ENCODE data around the gene GRIK5.

Gene GRIK5

GRCh38 chr19:42065511-42065910, 4.5 kb downstream of the GRIK5 start:
- DNase-seq (ENCODE audit: low read depth) = no peak
- H3K4me3 ChIP-seq (ENCODE audit: low read depth, low read length) = no peak overlapping the region
- no peak for TF ChIP-seq MAX (IDR thresholded peaks at IDR 0.05; ENCODE audit: low read depth, low read length)
- TF ChIP-seq POLR2A (IDR thresholded peaks at IDR 0.05; ENCODE audit: extremely low read depth, insufficient read length) = no peak
- no peak for TF ChIP-seq CTCF (IDR thresholded peaks at IDR 0.05; ENCODE audit: low read depth, low read length)
- no peak for TF ChIP-seq MYC (IDR thresholded peaks at IDR 0.05; ENCODE audit: low read depth, low read length)

GRCh38 chr19:42065051-42065450, 5.0 kb downstream of the GRIK5 start:
- TF ChIP-seq MAX (IDR thresholded peaks at IDR 0.05; ENCODE audit: low read depth, low read length) (no peak), CTCF (IDR thresholded peaks at IDR 0.05; ENCODE audit: low read depth, low read length) (no peak), POLR2A (IDR thresholded peaks at IDR 0.05; ENCODE audit: extremely low read depth, insufficient read length) (no peak), MYC (IDR thresholded peaks at IDR 0.05; ENCODE audit: low read depth, low read length) (no peak)
- DNase-seq (ENCODE audit: low read depth) = no peak
- H3K4me3 ChIP-seq (ENCODE audit: low read depth, low read length) = no peak overlapping the region

GRCh38 chr19:42064432-42064831, 5.6 kb downstream of the GRIK5 start:
- DNase-seq (ENCODE audit: low read depth) = no peak
- no peak for TF ChIP-seq CTCF (IDR thresholded peaks at IDR 0.05; ENCODE audit: low read depth, low read length)
- TF ChIP-seq MAX (IDR thresholded peaks at IDR 0.05; ENCODE audit: low read depth, low read length) = no peak
- TF ChIP-seq POLR2A (IDR thresholded peaks at IDR 0.05; ENCODE audit: extremely low read depth, insufficient read length) = no peak
- TF ChIP-seq MYC (IDR thresholded peaks at IDR 0.05; ENCODE audit: low read depth, low read length) = no peak

GRCh38 chr19:42062381-42062780, 7.6 kb downstream of the GRIK5 start:
- TF ChIP-seq MAX (IDR thresholded peaks at IDR 0.05; ENCODE audit: low read depth, low read length) = no peak
- no peak for TF ChIP-seq MYC (IDR thresholded peaks at IDR 0.05; ENCODE audit: low read depth, low read length)
- no peak for TF ChIP-seq CTCF (IDR thresholded peaks at IDR 0.05; ENCODE audit: low read depth, low read length)
- TF ChIP-seq POLR2A (IDR thresholded peaks at IDR 0.05; ENCODE audit: extremely low read depth, insufficient read length) = no peak
- no peak for DNase-seq (ENCODE audit: low read depth)
- H3K4me3 ChIP-seq (ENCODE audit: low read depth, low read length) = no peak overlapping the region

More at GRCh38 chr19:42064432-42064831, 5.6 kb downstream of the GRIK5 start:
- no peak overlapping the region for H3K4me3 ChIP-seq (ENCODE audit: low read depth, low read length)

- no peak for TF ChIP-seq POLR2A (IDR thresholded peaks at IDR 0.05; ENCODE audit: extremely low read depth, insufficient read length)
- TF ChIP-seq MYC (IDR thresholded peaks at IDR 0.05; ENCODE audit: low read depth, low read length) = no peak
- no peak for TF ChIP-seq CTCF (IDR thresholded peaks at IDR 0.05; ENCODE audit: low read depth, low read length)
- TF ChIP-seq MAX (IDR thresholded peaks at IDR 0.05; ENCODE audit: low read depth, low read length) = no peak
- DNase-seq (ENCODE audit: low read depth) = no peak
Observed at GRCh38 chr19:42060117-42060516, 9.9 kb downstream of the GRIK5 start.

GRCh38 chr19:42059196-42059595, 10.8 kb downstream of the GRIK5 start:
- TF ChIP-seq MAX (IDR thresholded peaks at IDR 0.05; ENCODE audit: low read depth, low read length) (no peak), CTCF (IDR thresholded peaks at IDR 0.05; ENCODE audit: low read depth, low read length) (no peak), MYC (IDR thresholded peaks at IDR 0.05; ENCODE audit: low read depth, low read length) (no peak)
- no peak for DNase-seq (ENCODE audit: low read depth)
- no peak overlapping the region for H3K4me3 ChIP-seq (ENCODE audit: low read depth, low read length)

More at GRCh38 chr19:42060117-42060516, 9.9 kb downstream of the GRIK5 start:
- H3K4me3 ChIP-seq (ENCODE audit: low read depth, low read length) = no peak overlapping the region

Data from NB4 (cell line).